LNCaP clone FGC (cell line): ENCODE data around the gene TXNDC8.

Source experiments
- DNase-seq: peaks from one replicate; pipeline ENCODE4 v3.0.0-alpha.2; 2011; ENCODE audit warnings: low read depth
- H3K4me3 ChIP-seq: 2 replicates; pipeline ENCODE4 v1.5.1; 2011; ENCODE audit warnings: mild to moderate bottlenecking, low read depth, low read length, control low read depth
- TF ChIP-seq, protein P1 (sequence below): IDR thresholded peaks from 2 replicates; pipeline ENCODE4 v1.5.1; 2012; ENCODE audit warnings: mild to moderate bottlenecking; ENCODE audit not compliant: control insufficient read depth, insufficient read depth; ENCODE audit errors: extremely low read depth

TXNDC8 gene

GRCh38 chr9:110257097-110257841 lies 80.4 kb downstream of the TXNDC8 start:
- DNase-seq, result no peak

DNA sequence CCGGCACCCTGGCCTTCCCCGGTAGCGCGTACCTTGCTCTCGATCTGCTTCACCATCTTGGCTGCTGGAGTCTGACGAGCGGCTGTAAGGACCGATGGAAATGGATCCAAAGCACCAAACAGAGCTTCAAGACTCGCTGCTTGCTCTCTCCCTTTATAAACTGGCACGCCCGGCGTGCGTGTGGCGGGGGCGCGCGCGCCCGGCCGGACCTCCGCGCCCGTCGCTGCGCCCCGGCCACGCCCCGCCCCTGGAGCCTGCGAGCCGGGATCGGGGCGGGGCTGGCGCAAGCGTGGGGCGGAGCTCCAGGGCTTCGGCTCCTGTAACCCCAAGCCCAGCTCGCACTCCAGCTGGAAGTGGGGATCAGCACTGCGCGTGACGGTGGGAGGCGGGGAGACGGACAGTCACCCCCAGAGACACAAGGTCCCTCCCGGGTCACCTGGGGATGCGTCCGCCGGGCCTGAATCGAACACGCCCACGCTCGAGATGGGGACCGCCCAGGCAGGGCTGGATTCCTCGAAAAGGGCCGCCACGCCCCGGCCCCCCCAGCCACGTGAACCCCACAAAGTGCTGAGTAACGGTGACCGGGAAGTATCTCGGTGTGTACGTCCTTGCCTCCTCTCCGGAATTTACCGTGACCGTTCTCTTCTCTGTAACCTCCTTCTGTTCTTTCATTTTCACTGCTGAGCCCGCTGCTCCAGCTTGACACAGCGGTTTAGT lies 81.1 kb downstream of the TXNDC8 start, which contains the start of gene TXN:
TSS of gene TXN (minus strand) at position 128 of the 717 bp plus-strand sequence. CDS start at position 56, 72 bp downstream.
- H3K4me3 ChIP-seq, result peak within 1 kb of the TSS; percentile 86
- peak; percentile 72 for DNase-seq
- TF ChIP-seq, protein P1, sequence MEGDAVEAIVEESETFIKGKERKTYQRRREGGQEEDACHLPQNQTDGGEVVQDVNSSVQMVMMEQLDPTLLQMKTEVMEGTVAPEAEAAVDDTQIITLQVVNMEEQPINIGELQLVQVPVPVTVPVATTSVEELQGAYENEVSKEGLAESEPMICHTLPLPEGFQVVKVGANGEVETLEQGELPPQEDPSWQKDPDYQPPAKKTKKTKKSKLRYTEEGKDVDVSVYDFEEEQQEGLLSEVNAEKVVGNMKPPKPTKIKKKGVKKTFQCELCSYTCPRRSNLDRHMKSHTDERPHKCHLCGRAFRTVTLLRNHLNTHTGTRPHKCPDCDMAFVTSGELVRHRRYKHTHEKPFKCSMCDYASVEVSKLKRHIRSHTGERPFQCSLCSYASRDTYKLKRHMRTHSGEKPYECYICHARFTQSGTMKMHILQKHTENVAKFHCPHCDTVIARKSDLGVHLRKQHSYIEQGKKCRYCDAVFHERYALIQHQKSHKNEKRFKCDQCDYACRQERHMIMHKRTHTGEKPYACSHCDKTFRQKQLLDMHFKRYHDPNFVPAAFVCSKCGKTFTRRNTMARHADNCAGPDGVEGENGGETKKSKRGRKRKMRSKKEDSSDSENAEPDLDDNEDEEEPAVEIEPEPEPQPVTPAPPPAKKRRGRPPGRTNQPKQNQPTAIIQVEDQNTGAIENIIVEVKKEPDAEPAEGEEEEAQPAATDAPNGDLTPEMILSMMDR, result no peak

More at GRCh38 chr9:110257097-110257841, 80.4 kb downstream of the TXNDC8 start:
- TF ChIP-seq, protein P1, result no peak
- H3K4me3 ChIP-seq, result peak overlapping the region; percentile 86

DNA sequence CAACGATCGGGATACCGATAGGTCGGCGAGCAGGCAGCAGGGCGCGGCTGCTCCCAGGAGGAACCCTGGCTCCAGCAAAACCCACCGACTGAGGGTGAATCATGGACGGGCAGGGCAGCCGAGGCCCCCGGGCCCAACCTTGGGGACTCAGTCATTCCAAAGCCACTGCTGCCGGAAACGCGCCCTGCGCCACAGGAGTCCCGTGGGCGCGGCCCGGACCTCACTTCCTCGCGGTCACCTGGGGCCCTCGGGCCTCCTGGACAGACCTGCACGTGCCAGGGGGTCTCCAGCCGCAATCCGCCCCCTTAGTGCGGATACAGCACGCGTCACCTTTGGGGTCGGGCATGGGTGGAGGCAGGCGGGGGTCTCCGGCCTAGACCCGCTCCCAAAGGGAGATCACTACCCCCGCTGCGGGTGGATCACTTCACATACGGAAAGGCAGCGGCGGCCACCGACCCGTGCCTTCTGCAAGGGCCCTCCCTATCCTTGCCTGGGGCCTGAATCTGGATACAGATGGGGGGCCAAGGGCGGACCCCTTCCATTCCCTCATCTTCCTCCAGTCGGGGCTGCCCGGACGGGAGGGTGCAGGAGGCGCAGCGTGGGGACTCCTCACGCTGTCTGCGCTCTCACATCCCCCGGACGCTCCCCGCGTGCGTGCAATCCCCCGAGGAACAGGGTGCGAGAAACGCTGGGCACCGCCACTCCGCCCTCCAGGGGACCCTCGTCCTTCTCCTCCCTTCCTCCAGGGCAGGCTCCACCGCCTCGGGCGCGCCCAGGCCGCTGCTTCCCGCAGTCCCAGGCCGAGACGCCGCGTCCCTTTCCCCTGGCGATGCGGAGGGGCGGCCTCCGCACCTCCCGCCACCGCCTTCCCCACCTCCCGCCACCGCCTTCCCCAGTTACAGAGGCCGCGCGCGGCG lies 81.9 kb downstream of the TXNDC8 start:
- DNase-seq, result no peak
- peak overlapping the region; percentile 86 for H3K4me3 ChIP-seq
- TF ChIP-seq, protein P1, result no peak

- peak overlapping the region; percentile 86 for H3K4me3 ChIP-seq
- TF ChIP-seq, protein P1, result no peak
- no peak for DNase-seq
Measured at GRCh38 chr9:110255034-110255462, 82.6 kb downstream of the TXNDC8 start.

DNA sequence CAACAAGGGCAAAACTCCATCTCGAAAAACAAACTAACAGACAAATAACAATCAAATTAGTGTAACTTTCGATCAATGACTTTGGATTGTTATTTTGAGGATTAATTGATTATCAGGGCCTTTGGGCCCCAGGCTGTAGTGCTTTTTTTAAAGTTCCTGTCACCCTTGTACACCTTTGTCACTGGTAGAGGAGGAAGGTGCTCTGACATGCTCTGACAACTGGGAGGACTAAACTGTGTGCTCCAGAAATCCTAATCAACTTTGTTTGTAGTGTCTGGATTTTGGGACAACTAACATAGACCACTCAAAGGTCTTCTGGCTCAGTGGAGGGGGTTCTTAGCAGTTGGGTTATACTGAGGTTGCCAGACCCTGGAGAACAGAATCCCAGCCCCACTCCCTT lies 83.2 kb downstream of the TXNDC8 start:
- TF ChIP-seq, protein P1, result no peak
- DNase-seq, result no peak
- H3K4me3 ChIP-seq, result peak overlapping the region; percentile 86
